Superior temporal gyrus (tissue), 1 donor: ENCODE measurements around the gene TMEM191C.
"Not testable (repeated sequence)": the region's sequence is repeated elsewhere in the genome, so short reads cannot be mapped to it uniquely, and the experiment has no call there.

Experiments used
- DNase-seq: peaks from one replicate; pipeline ENCODE4 v3.0.0-alpha.2; 2016; ENCODE audit errors: extremely low spot score

The TMEM191C gene

GRCh38 chr22:21446128-21446826, 20.9 kb upstream of the TMEM191C start:
- DNase-seq, result no peak

- no peak for DNase-seq
Observed at GRCh38 chr22:21446827-21447690, 20.1 kb upstream of the TMEM191C start.

DNA sequence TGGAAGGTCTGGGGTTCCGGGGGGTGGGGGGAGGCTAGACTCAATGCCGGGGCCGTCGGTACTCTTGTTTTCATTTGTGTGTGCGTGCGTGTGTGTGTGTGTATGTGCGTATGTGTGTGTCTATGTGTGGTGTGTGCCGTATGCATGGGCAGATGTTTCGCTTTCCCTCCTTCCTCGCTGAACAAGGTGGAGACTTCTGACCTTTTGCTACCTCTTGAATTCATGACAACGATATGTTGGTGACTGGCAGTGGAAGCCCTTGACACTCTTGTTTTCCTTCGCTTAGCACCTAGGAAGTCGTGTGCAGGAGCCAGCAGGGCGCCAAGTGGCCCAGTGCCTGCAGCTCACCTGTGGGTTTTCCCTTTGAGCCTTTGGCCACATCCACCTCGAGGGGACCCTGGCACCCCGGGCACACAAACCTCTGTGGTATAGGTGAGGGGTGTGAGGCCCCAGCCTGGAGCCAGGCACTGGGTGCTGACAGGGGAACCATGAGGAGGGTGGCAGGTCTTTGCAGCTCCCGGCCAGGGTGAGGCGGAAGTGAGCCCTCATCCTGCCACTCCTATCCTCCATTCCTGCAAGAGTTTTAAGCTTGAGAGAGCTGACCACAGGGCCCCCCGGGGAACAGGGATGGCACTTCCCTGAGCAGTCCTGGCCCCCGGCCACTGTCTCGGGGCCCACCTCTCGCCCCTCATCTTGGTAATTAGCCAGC, 19.3 kb upstream of the TMEM191C start:
- no peak for DNase-seq

- no peak for DNase-seq
Observed at GRCh38 chr22:21448627-21449416, 18.4 kb upstream of the TMEM191C start.

DNA sequence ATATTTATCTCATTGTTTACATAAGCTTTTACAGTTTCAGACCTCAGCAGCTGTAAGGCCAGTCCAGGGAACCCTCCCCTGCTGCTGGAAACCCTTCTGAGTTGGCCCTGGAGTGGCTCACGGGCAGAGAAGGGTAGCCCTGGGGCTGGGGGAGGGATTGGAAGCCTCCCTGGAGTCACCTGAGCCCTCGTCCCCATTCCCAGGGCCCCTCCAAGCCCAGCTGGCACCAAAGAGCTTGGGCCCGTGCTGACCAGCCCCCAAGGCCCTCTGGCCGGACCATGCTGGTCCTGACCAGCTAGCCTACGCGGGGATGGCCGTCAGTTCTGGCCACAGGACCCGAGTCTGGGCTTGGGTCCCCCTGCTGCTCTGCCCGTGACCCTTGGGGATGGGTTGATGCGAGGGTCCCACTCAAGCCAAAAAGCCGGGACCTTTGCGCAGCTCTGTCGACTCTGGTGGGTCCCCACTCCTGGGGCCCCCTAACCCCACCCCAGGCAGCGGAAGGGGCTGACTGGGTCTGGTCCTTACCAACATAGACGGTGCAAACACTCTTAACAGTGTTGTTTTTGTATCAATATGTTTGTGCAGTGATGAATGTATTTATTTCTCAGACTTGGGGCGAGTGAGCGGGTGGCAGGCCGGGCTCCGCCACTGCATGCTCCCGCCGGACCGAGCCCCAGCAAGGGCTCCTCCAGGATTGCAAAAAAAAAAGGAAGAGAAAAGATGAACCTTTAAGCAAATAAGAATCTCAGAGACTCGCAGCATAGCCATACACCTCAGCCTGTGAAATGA, 17.5 kb upstream of the TMEM191C start:
- no peak for DNase-seq

- DNase-seq, result no peak
Observed at GRCh38 chr22:21450320-21450831, 16.8 kb upstream of the TMEM191C start.

DNA sequence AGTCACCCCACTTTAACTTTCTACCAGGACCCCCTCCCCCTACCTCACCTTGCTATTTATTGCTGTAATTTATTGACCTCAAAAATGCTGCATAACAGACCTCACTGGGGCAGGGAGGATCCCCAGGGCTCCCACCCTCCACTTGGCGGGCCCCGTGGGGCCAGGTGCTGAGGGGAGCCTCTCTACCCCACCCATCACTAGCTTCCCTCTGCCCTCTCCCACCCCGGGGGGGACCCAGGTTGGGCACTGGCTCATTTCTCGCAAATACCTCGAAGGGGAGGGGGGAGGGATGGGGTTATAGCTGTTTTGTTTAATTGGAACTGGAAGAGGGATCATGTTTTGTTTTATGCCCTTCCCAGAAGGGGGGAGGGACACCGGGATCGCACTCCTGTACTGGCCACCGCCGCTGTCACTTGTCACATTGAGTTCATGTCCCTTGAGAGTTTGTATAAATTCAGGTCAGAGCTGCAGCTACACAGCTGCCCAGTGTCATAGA, 16.3 kb upstream of the TMEM191C start:
- DNase-seq, result no peak

GRCh38 chr22:21451545-21452520, 15.4 kb upstream of the TMEM191C start:
- no peak for DNase-seq

GRCh38 chr22:21452666-21453065, 14.5 kb upstream of the TMEM191C start:
- DNase-seq, result not testable (repeated sequence)

DNA sequence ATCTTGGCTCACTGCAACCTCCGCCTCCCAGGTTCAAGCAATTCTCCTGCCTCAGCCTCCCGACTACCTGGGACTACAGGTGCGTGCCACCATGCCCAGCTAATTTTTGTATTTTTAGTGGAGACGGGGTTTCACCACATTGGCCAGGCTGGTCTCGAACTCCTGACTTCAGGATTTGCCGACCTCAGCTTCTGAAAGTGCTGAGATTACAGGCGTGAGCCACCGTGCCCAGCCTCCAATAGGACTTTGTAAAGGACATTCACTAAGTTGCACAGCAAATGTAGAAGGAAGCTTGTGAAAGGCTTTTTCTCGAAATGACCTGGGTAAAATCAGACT, 12.2 kb upstream of the TMEM191C start:
- not testable (repeated sequence) for DNase-seq

GRCh38 chr22:21455334-21456089, 11.7 kb upstream of the TMEM191C start:
- no peak for DNase-seq

- DNase-seq, result no peak
Observed at GRCh38 chr22:21457023-21457787, 10.0 kb upstream of the TMEM191C start.

DNA sequence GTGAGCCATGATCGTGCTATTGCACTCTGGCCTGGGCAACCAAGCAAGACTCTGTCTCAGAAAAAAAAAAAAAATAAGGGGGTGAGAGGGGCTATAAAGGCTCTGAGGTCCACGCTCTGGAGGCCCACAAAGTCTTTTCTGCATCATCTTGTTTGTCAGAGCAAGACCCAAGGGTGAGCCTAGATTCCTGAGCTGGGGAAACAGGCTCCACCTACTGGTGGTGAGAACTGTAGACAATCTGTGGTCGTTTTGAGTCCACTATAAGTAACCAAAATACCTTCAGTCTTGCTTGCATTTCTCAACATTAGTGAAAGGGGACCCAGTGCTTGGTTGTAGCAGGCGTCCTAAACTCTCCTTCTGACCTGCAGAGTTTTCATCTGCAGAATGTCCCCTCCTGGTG, 4.5 kb upstream of the TMEM191C start:
- not testable (repeated sequence) for DNase-seq

DNA sequence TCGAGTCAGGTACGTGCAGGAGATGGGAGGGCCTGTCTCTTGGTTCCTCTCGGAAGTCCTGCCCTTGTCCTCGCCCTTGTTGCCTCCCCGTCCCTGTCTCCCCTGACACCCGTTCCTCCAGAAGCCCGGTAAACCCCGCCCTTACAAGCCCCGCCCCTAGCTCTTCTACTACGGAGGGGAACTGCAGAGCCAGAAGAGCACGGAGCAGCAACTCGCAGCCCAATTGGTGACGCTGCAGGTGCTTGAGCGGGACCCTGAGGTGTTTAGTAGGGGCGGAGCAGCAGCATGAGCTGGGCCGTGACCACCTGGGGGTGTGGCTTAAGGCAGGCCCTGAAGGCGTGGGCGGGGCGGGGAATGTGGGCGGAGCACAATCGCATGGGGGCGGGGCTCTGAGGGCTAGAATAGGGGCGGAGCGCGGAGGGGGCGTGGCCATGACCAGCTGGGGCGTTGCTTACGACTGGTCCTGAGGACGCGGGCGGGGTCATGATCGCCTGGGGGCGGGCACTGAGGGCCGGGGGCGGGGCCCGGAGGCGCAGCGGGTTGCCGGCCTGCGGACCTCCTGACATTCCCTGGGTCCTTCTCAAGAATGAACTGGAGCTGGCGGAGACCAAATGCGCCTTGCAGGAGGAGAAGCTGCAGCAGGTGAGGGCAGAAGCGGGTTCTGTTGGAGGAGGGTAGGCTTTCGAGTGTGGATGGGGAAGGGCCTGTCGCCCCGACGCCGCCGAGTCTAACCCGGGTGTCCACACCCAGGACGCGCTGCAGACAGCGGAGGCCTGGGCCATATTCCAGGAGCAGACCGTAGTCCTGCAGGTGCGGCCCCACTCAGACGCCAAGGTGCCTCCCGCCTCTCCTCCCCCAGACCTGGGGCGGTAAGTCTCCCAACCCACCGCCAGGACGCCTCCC, 1.3 kb downstream of the TMEM191C start:
- DNase-seq, result peak; percentile 35

DNA sequence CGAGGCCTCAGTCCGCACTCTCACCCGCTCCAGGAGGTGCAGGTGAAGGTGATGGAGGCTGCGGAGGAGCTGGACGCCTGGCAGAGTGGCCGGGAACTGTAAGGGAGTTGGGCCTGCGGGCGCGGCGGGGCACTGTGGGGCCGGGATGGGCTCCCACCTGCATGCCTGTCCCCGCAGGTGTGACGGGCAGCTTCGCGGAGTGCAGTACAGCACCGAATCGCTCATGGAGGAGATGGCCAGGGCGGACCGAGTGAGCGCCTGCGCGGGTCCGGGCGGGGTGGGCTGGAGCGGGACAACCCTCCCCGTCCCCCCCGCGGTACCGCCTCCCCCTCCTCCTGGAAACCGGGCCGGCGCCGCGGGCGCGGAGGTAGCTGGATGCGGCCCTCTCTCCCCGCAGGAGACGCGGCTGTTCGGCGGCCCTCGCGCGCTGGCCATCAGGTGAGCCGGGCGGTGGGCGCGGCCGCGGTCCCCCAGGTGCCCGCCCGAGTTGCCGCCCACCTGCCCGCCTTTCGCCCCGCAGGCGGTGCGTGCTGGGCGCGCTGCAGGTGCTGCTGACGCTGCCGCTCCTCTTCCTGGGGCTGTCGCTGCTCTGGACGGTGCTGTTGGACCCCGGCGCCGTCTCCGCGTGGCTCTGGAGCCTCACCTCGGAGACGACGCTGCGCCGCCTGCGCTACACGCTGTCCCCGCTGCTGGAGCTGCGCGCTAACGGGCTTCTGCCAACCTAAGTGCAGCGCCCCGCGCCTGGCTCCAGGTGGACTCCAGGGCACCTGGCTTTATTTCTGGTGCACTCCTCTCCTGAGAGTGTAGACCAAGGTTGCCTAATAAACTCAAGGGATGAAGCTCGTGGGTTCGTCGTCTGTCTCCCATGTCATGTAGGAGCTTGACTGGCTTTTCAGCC, 2.2 kb downstream of the TMEM191C start:
- DNase-seq, result not testable (repeated sequence)

DNA sequence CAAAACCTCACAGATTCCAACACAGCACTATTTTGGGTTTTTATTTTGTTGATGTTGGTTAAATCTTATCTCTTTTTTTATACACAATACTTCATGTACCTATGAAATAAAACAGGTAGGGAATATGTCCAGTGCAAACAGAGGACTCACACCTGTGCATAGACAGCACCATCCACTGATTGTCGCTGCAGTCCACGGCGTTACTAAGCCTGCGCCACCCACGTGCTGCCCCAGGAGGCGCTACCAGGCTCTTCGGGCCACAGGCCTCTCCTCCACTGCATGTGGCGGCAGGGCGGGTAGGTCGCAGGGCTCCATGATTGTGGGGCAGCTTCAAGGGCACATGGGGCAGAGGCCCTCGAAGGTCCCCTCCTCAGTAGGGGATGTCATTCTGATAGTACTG, 5.8 kb downstream of the TMEM191C start:
- not testable (repeated sequence) for DNase-seq
